OCI-M2 (cell line): ENCODE measurements around the gene KIF16B.

ENCODE experiments used
- DNase-seq: peaks from one replicate; lab custom pipeline; 2025; ENCODE audit not compliant: unreplicated experiment; lab: John Stamatoyannopoulos, UW

KIF16B gene

DNA sequence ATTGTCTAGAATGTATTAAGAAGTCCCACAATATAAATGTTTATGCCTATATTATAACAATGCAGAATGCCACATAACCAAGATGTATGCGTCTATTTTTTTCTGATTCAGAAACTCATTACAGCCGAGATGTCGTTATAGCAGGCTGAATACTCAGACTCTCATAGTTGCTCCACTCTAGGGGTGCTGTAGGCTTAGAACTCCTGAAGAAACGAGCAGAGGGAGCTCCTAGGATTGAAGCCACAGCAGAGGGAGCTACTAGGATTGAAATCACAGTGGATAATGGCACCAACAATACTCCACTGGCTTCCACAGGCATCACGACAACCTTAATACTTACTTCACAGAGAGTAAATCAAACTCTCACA is 208.9 kb downstream of the KIF16B start:
- no peak for DNase-seq

DNA sequence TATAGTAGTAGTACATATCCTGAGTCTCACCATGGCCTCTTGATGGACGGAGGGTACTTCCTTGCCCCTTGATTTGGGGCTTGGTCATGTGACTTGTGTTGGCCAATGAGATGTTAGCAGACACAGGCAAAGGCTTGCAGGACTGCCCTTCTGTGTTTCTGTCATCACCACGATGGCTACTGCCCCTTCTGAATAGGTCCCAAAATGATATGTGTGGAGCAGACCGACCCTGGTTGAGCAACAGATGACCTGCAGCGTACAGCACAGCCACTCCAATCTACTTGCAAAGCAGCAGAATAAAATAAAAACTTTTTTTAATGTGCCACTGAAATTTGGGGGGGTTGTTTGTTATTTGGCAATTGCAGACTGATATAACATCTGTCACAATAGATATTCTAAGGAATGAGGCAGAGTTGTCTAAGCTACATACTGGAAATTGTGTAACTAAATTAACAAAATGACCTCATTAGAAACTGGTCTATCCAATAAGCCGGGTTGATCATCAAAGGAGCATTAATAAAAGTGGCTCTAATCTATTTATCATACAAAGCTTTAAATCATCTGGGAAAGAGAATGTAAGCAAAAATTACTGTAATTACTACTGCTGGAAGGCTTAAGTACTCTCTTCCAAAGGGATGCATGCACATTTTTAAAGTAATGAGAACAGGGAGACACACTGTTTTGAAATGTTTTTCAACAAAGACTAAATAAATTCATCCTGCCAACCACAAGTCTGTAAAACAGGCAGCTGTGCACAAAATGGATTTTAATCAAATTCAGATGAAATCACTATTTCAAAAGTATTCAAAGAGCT is 209.5 kb downstream of the KIF16B start:
- DNase-seq = no peak

DNA sequence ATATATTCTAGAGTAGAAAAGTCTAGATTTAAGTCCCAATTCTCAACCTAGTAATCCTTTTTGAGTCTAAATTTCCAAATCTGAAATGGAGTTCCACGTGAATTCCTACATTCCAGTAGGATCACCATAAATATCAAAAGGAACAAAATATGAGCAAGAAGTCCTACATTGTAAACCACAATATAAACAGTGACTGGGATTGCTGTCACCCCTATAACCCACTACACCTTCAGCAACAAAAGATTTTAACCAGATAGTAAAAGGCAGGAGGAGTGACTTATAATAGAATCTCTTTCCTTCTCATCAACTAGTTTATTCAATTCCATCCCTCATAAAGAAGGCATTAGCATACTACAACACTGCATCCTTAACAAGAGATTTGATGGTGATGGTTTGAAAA is 210.6 kb downstream of the KIF16B start:
- no peak for DNase-seq

DNA sequence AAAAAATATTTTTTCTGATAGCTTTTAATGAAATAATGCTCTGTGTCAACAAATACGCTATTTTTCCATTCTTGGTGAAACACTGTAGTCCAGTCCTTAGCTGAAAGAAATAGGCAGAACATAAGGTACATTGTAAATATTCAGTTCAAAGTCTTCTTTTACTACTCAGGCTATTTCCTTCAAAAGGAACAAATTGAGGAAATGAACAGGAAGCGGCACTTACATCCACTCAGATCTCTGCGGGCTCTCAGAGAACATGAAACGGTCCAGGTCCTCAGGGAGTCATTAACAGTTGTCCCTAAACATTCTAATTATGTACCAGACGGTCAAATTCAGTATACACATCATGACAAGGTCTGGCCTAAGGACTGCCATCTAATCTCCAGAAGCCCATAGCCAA is 212.6 kb downstream of the KIF16B start:
- DNase-seq = no peak

DNA sequence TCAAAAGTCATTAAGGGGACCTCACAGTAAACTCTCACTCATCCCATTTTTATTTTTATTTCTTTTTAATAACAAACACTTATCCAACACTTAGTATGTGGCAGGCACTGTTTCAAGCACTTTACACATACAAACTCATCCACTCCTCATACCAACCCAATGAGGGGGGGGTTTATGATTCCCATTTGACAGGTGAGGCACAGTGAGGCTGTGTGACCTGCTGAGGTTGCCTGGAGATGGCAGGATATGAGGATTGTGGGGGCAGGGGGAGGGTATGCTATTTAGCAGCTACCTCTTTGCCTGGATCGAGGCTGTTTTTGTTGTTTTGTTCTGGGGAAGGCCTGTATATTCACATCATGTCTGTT is 219.8 kb downstream of the KIF16B start:
- DNase-seq = no peak

DNA sequence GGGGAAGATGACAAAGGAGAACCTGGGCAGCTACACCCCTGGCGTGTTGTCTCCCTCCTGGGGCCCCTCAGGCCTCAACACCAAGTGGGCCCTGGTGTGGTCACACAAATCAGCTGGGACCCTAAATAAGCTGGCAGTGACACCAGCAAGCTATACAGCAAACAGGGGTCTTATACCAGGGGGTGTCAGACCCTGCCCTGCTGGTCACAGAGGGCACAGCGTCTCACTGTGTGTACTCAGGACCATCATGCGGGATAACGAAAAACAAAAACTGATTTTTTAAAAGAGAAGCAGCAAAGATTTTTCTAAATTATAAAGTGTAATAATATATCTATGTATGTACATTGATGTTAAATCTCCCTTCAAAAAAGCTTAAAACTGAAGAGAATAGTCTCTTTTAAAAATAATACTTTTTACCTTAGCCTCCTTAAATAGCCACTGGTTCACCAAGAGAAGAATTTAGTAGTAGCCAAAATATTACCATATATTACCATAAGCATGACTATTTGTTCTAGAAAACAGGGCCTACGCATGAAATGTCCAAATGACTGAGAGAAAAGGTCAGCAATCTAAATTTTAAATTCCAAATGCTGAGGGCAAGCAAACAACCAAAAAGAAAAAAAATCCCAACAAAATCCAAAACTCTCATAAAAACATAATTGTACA is 220.4 kb downstream of the KIF16B start:
- no peak for DNase-seq

DNA sequence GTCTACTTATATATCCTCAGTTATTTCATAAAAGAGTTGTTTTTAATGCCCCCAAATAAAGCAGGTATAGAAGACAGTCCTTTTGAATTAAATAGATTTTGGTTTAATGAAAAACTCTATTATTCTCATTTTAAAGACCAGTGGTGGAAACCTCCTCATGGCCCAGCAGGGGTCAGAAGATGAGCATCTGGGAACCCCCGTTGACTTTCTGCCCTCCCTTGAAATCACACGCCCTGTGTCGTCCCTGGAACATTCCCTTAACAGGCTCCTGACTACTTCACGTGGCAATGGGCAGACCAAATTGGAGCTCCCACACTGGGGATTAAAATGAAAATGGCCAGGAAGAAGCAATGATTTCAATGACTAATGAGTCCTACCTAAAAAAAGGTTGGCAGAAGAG is 220.9 kb downstream of the KIF16B start:
- DNase-seq = no peak

DNA sequence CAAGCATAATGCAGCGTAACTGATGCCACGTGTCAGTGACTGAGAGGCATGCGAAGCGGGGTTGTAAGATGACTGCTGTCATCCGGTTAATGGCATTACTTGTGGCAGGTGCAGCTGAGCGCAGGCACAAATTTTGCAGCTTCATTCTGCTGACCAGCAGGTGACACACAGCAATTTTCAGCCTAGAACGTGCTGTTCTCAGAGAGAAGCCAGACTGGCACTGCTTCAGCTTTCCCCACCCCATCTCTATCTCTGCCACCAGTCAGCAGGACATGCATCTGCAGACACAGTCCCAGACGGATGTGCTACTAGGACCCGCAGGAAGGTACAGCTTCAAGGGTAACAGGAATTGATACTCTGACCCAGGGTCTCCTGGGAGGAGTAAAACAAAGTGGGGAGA is 221.8 kb downstream of the KIF16B start:
- DNase-seq = no peak

DNA sequence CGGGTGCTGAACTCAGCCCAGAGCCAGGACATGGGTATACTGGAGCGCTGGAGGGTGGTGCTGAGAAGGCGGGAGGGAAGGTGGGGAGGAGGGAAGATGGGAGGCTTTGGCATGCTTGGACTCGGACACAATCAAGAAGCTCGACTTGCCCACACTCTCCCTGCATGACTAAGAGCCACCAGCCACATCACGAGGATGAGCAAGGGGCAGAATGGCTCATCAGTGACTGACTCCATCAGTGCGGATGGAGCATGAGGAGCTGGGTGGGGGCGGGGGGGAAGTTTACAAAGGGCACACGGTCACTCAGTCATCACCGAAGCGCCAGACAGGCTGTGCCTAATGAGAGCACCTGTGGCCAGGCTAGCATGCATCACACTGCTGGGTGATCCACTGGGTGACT is 222.8 kb downstream of the KIF16B start:
- no peak for DNase-seq

DNA sequence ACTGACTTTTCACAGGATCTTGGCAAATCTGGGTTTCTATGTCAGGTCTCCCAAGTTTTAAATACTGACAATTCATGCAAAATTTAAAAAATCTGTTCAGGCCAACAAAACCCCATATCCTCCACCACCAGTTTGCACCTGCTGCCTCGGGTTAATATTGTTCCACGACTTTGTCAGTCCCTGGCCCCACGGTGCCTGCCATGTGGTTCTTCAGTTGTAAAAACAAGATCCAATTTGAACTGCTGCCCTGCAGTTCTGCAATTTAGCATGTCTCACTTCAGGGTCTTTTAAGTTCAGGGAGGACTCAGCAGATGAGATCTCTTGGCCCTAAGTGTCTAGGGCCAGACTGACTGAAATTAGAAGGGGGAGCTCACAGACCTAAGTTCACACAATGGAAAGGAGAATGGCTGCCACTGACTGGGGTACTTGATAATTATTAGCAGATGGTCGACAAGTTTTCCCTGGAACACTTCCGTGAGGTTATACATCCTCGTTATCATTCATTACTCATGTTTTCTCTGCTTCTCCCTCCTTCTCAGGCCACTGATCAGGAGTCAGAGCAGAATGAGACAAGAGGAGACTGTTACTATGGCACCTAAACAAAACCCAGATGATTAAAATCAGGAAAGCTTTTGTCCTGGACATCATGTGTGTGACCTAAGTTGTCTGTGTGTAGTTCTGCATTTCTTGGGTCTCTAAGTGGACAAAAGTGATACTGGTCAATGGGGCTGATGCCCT is 223.6 kb downstream of the KIF16B start:
- no peak for DNase-seq

DNA sequence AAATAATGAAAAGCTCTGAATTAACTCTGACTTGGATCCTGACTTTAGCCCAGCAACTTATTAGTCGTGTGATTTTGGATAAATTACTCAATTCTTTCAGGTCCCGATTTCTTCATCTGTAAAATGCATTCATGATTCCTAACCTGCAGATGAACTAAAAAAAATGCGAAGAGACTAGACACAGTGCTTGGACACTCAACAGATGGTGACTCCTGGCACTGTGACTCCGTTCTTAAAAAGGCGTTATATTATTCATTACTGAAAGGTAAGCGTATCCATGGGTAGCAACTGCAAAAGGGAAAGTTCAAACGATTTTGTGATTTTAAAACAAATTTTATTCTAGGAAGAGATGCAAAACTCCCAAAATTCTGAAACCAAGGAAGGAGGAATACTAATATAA is 226.3 kb downstream of the KIF16B start:
- no peak for DNase-seq

DNA sequence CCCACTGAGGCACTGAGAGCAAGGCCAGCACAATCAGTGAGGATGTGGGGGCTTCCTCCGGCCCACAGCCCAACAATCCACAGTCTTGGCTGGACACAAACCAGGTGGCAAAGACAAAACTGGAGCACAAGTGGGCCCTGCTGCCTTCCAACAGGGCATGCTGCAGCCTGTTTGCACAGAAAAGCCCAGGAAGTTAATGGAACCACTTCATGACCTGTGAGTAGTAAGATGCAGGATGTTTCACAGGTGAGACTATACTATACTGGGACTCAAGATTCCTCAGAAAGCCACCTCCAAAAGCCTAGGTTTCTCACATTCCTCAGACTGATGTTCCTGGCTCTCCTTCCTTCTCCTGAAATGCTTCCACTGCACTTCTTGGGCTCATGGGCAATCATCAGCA is 235.5 kb downstream of the KIF16B start:
- DNase-seq = no peak

DNA sequence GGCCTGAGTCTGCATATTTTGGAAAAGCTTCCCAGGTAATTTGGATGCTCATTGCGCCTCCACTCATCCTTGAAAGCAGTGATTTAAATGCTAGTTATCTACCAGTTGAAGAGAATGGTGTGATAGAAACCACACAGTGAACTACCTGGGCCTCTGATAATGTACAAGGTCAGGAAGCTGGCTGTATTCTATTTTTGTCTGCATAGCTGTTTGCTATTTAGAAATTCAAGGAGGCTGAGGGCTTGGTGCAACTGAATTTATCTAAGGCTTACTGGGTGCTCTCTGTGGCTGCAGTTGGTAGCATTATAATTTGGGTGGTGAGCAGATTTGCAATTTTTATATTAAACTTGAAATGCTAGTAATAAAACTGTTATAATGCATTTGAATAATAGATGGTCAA is 245.6 kb downstream of the KIF16B start:
- no peak for DNase-seq

DNA sequence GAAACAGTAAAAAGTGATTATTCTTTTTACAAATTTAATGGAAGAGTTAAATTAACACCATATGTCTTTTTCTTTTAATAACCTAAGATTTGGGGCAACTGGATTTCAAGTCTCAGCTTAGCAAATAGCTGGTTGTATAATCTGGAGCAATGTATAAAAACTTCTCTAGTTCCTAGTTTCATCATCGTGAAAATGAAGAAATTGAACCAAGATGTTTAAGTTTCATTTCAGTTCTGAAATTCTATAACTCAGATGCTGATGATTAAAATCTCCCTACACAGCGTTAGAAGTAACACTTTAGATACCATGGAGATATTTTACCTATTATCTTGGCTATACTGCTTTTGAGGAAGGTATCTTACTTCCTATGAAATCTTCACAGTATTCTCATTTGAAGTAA is 252.0 kb downstream of the KIF16B start:
- no peak for DNase-seq

DNA sequence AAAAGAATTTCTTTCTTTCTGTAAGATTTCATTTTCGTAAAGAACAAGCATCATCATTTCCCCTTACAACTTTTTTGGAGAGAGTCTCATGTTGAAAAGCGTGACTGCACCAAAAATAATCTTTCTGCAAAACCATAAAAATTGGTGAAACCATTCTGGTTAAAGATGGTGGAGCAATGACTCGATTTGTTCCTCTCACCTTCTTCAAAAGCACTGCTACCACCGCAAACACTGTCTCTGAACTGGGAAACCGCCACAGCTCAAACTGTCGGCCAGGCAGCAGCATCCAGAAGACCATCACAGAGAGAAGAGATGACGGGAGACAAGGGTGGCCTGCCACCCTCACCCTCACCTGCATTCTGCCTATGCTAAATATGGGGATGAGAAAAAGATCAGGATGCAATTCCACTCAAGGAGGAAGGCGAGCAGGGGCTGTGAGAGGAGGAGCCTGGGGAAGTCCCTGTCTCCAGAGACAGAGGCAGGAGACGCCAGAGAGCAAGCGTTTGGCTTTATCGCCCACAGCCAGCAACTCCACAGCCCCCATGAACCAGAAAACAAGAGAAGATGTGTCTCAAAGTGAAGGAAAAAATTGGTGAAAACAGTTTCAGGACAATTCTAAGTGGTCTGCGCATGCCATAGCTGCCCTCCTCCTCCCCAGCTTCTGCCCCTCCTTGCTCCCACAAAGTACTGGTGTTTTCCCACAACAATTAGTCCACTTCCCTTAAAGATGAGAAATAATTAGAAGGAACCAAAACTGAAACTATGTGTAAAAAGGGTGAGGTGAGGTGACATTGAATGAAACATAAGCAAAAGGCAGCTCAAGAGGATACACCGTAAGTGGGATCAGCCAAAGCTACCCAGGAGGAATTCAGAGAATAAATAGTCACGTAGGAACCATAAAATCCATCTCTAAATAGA is 255.5 kb downstream of the KIF16B start:
- no peak for DNase-seq

DNA sequence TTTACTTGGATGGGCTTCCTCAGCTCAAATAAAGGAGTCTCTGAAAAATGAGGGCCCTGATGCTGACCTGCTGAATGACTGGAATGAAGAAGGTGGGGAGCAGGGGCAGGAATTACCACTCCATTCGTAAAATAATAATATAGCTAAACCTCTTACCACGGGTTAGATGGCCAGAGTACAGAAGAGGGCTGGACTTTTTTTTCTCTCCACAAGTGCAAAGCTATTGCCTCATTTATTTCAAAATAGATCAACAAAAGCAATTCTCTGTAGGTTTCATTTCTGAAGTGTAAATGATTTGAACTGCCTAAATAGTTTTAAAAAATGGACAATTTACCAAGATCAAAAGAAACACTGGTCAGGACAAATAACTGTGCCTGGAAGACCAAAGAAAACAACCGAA is 256.7 kb downstream of the KIF16B start:
- no peak for DNase-seq

DNA sequence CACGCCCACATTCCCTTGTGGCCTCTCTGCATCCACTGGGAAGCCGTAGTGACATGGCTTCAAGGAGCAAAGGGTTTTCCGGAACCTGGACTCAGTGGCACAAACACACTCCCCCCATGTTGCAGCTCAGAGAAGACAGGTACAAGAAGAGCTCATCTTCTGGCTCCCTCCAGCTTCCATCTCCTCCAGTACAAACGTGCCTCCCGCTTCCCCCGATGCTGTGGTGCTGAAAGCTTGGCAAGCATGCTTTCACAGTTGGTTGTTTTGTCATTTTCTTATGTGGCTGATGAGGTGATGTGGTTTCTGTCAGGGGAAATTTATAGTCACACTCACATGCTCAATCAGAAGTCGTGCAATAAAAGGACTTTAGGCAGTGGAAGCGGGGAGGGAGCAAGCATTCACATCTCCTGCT is 258.5 kb downstream of the KIF16B start:
- no peak for DNase-seq

DNA sequence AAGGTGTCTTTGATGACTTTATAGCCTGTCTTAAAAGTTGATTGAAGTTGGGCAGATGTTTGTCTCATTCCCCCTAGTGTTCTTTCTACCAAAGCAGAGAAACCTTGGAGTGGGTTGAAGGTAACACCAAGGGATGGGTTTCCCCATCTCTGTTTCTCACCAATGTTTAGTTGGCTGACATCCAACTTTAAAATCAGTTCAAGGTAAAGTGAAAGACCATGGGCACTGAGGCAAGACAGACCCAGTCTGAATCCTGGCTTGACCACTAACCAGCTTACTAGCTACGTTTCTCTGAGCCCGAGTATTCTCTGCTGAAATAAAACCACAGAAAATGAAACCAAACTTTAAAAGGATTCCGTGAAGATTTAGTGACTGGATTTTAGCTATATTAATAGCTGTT is 258.9 kb downstream of the KIF16B start:
- DNase-seq = no peak

DNA sequence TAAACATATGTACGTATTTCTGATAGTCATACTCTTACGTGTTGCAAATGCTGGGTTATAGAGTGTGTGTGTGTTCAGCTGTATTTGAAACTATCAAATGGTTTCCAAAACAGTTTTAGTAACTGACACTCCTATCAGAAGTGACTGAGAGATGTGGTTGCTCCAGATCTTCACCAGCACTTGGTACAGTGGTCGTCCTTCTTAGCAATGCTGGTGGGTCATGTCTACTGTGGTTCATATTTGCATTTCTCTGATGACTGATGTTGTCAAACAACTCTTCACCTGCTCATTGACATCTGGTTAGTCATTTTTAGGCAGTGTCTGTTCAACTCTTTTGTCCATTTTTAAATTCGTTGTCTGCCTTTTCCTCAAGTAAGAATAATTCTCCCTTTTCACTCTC is 259.3 kb downstream of the KIF16B start:
- no peak for DNase-seq

DNA sequence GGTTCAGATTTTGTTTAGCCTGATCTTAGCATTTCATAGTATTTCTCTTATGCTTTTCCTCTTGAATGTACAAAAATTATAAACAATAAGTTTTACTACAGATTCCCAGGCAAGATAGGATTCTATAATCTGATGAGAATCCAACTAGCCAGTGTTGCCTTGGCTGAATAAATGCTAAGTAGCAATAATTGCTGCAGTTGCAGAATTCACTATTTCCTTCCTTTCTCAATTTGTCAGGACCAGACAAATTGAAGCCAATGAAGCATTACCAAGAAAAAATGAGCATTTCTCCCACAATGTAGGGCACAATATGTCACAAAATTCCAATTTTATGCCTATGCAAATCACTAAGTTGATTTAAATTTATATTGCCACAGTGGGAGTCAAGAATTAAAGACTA is 260.2 kb downstream of the KIF16B start:
- DNase-seq = no peak

DNA sequence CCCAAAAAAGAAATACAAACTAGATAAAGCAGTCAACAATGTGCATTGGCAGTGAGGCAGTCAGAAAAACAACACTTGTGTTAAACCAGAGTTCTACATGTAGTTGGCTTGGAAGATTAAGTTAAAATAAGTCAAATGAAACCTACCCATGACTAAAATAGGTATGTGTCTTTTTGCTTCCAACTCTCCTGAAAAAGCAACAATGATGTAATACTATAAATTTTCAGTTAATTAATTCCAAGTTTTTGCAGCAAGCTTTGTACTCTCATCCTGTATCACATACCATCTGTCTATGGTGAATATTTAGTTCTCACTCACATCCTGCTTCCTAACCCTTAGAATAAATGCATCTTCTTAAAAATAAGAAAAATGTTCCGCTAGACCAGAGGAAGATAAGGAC is 261.5 kb downstream of the KIF16B start:
- no peak for DNase-seq
